ENCODE results near the gene TAC1.
"Not testable (repeated sequence)": the region's sequence is repeated elsewhere in the genome, so short reads cannot be mapped to it uniquely, and the experiment has no call there.

Gene TAC1

GRCh38 chr7:97731736-97732564 lies at the start of gene TAC1:
TAC1 (plus strand) TSS chr7:97732086; CDS start chr7:97732613, 527 bp downstream.
- no peak for DNase-seq

- DNase-seq, result no peak
Measured at GRCh38 chr7:97685952-97686351, 45.9 kb upstream of the TAC1 start.

- DNase-seq, result no peak
Measured at GRCh38 chr7:97693586-97693985, 38.3 kb upstream of the TAC1 start.

- DNase-seq, result no peak
Measured at GRCh38 chr7:97694355-97694754, 37.5 kb upstream of the TAC1 start.

GRCh38 chr7:97697396-97697795 lies 34.5 kb upstream of the TAC1 start:
- no peak for DNase-seq

- no peak for DNase-seq
Measured at GRCh38 chr7:97722386-97722785, 9.5 kb upstream of the TAC1 start.

- no peak for DNase-seq
Measured at GRCh38 chr7:97732565-97733275, 834 bp downstream of the TAC1 start.

- DNase-seq, result no peak
Measured at GRCh38 chr7:97733276-97734161, 1.6 kb downstream of the TAC1 start.

- DNase-seq, result no peak
Measured at GRCh38 chr7:97734255-97734654, 2.4 kb downstream of the TAC1 start.

GRCh38 chr7:97735075-97735474 lies 3.2 kb downstream of the TAC1 start:
- DNase-seq, result no peak

- DNase-seq, result no peak
Measured at GRCh38 chr7:97748482-97748881, 16.6 kb downstream of the TAC1 start.

GRCh38 chr7:97751566-97751965 lies 19.7 kb downstream of the TAC1 start:
- no peak for DNase-seq

- DNase-seq, result no peak
Measured at GRCh38 chr7:97752215-97752614, 20.3 kb downstream of the TAC1 start.

GRCh38 chr7:97757824-97758223 lies 25.9 kb downstream of the TAC1 start:
- no peak for DNase-seq

GRCh38 chr7:97770850-97771249 lies 39.0 kb downstream of the TAC1 start:
- no peak for DNase-seq

GRCh38 chr7:97771576-97771975 lies 39.7 kb downstream of the TAC1 start:
- DNase-seq, result no peak

- no peak for DNase-seq
Measured at GRCh38 chr7:97772045-97772901, 40.4 kb downstream of the TAC1 start.

- not testable (repeated sequence) for DNase-seq
Measured at GRCh38 chr7:97786398-97786797, 54.5 kb downstream of the TAC1 start.
